ENCODE data around the gene ARAP1. TPM values are rescaled to one million over a fixed set of nuclear protein-coding genes. Genes with fewer than 3 reads are reported as not detected.
A peak's percentile ranks its signal among the peaks of the same experiment; 100 is the strongest.
"Not testable (repeated sequence)": the region's sequence is repeated elsewhere in the genome, so short reads cannot be mapped to it uniquely, and the experiment has no call there.

The ARAP1 gene
- total RNA-seq, result 10 to 100 TPM; 61.2 to 64.0 TPM
- 39.8 TPM for polyA plus RNA-seq

- POLR2A ChIA-PET, result interaction anchor here (0.5 to 0.7 kb wide), 2 partner anchors 16 to 22 kb away, joined by 3 to 4 read pairs; no protein-coding TSS in a partner anchor
- Mint-ChIP-seq H3K9me3 (no peaks in the 10 kb centered on the region), H3K27ac (peak within 1 kb of the TSS; percentile 81 to 99 (median 98)), H3K4me1 (peaks cover 42 to 55% (median 48%) of the 10 kb centered on the region in 3 donors), H3K36me3 (peaks cover 0 to 22% (median 3%) of the 10 kb centered on the region in 3 donors), H3K4me3 (peak within 1 kb of the TSS; percentile 85 to 98 (median 95)), H3K27me3 (no peaks in the 10 kb centered on the region)
- H3K27ac ChIP-seq (ENCODE audit: low read depth, low read length), result peak within 1 kb of the TSS; percentile 80
- peaks cover 45% of the 10 kb centered on the region for H3K4me1 ChIP-seq (ENCODE audit: insufficient read depth, low read length)
- no peaks in the 10 kb centered on the region for H3K27me3 ChIP-seq (ENCODE audit: insufficient read depth, low read length, poor library complexity, severe bottlenecking)
- peak; percentile 73 to 89 (median 79) for DNase-seq
- CTCF ChIA-PET, result interaction anchor here (1.6 kb wide), 1 partner anchor 27 kb away, joined by 3 read pairs; no protein-coding TSS in a partner anchor
- peak within 1 kb of the TSS; percentile 93 for H3K4me3 ChIP-seq (ENCODE audit: low read length)
- no peaks in the 10 kb centered on the region for H3K9me3 ChIP-seq (ENCODE audit: low read length)
- H3K36me3 ChIP-seq (ENCODE audit: insufficient read depth, low read length), result no peaks in the 10 kb centered on the region
Measured at GRCh38 chr11:72752088-72752914, at the start of gene ARAP1. Gene ARAP1, minus strand, starts transcription at chr11:72752408. Its CDS starts 25,280 bp downstream, at chr11:72727128.

- POLR2A ChIA-PET, result no interaction called here
- H3K4me3 ChIP-seq (ENCODE audit: low read length), result no peak overlapping the region
- CTCF ChIA-PET, result no interaction called here
- no peaks in the 10 kb centered on the region for H3K27me3 ChIP-seq (ENCODE audit: insufficient read depth, low read length, poor library complexity, severe bottlenecking)
- H3K9me3 ChIP-seq (ENCODE audit: low read length), result no peaks in the 10 kb centered on the region
- Mint-ChIP-seq H3K4me1 (peaks cover 4% of the 10 kb centered on the region in 3 donors), H3K9me3 (no peaks in the 10 kb centered on the region), H3K27ac (no peak overlapping the region), H3K4me3 (peak overlapping the region in 1 of 7 donors; percentile 30), H3K27me3 (no peaks in the 10 kb centered on the region), H3K36me3 (no peaks in the 10 kb centered on the region)
- no peak for DNase-seq
- peaks cover 3% of the 10 kb centered on the region for H3K4me1 ChIP-seq (ENCODE audit: insufficient read depth, low read length)
- no peak overlapping the region for H3K27ac ChIP-seq (ENCODE audit: low read depth, low read length)
- H3K36me3 ChIP-seq (ENCODE audit: insufficient read depth, low read length), result no peaks in the 10 kb centered on the region
Measured at GRCh38 chr11:72799441-72799840, 47.2 kb upstream of the ARAP1 start.

- Mint-ChIP-seq H3K27ac (no peak overlapping the region), H3K36me3 (peaks cover 0 to 3% (median 0%) of the 10 kb centered on the region in 3 donors), H3K4me3 (peak overlapping the region in 1 of 7 donors; percentile 34), H3K27me3 (no peaks in the 10 kb centered on the region), H3K9me3 (no peaks in the 10 kb centered on the region), H3K4me1 (peaks cover 12 to 15% (median 13%) of the 10 kb centered on the region in 3 donors)
- Histone ChIP-seq H3K4me1 (ENCODE audit: insufficient read depth, low read length) (peaks cover 10% of the 10 kb centered on the region), H3K4me3 (ENCODE audit: low read length) (no peak overlapping the region), H3K27ac (ENCODE audit: low read depth, low read length) (no peak overlapping the region), H3K27me3 (ENCODE audit: insufficient read depth, low read length, poor library complexity, severe bottlenecking) (no peaks in the 10 kb centered on the region), H3K36me3 (ENCODE audit: insufficient read depth, low read length) (no peaks in the 10 kb centered on the region), H3K9me3 (ENCODE audit: low read length) (no peaks in the 10 kb centered on the region)
- ChIA-PET POLR2A (no interaction called here), CTCF (no interaction called here)
- DNase-seq, result no peak
Measured at GRCh38 chr11:72798361-72798760, 46.2 kb upstream of the ARAP1 start.

GRCh38 chr11:72793425-72794367, 41.5 kb upstream of the ARAP1 start, which contains the start of gene STARD10:
Gene STARD10, minus strand, starts transcription at chr11:72794047. Its CDS starts 12,866 bp downstream, at chr11:72781181.
- Histone ChIP-seq H3K9me3 (ENCODE audit: low read length) (no peaks in the 10 kb centered on the region), H3K27me3 (ENCODE audit: insufficient read depth, low read length, poor library complexity, severe bottlenecking) (no peaks in the 10 kb centered on the region), H3K36me3 (ENCODE audit: insufficient read depth, low read length) (no peaks in the 10 kb centered on the region), H3K4me1 (ENCODE audit: insufficient read depth, low read length) (peaks cover 20% of the 10 kb centered on the region), H3K4me3 (ENCODE audit: low read length) (peak within 1 kb of the TSS; percentile 97), H3K27ac (ENCODE audit: low read depth, low read length) (peak within 1 kb of the TSS; percentile 97)
- no peaks in the 10 kb centered on the region for H3K9me3 Mint-ChIP-seq
- H3K27me3 Mint-ChIP-seq, result no peaks in the 10 kb centered on the region
- peak; percentile 91 to 96 (median 95) for DNase-seq
- ChIA-PET POLR2A (interaction anchor here (1.4 to 2.9 kb wide), 3 partner anchors 19 to 71 kb away, joined by 3 to 15 read pairs (median 10); no protein-coding TSS in a partner anchor), CTCF (interaction anchor here (0.6 to 4.0 kb wide), 32 partner anchors 8 to 384 kb away, joined by 3 to 62 read pairs (median 4); partner anchors contain the start of gene ATG16L2)
- H3K36me3 Mint-ChIP-seq, result peaks cover 0 to 3% (median 0%) of the 10 kb centered on the region in 3 donors
- H3K4me3 Mint-ChIP-seq, result peak within 1 kb of the TSS; percentile 96 to 100 (median 98)
- peak within 1 kb of the TSS; percentile 97 to 100 (median 100) for H3K27ac Mint-ChIP-seq
- peaks cover 23 to 32% (median 27%) of the 10 kb centered on the region in 3 donors for H3K4me1 Mint-ChIP-seq

GRCh38 chr11:72793076-72793424, 40.8 kb upstream of the ARAP1 start:
- H3K4me1 Mint-ChIP-seq, result peaks cover 23 to 32% (median 27%) of the 10 kb centered on the region in 3 donors
- Histone ChIP-seq H3K9me3 (ENCODE audit: low read length) (no peaks in the 10 kb centered on the region), H3K36me3 (ENCODE audit: insufficient read depth, low read length) (no peaks in the 10 kb centered on the region), H3K4me1 (ENCODE audit: insufficient read depth, low read length) (peaks cover 20% of the 10 kb centered on the region), H3K27me3 (ENCODE audit: insufficient read depth, low read length, poor library complexity, severe bottlenecking) (no peaks in the 10 kb centered on the region), H3K27ac (ENCODE audit: low read depth, low read length) (peak overlapping the region; percentile 97), H3K4me3 (ENCODE audit: low read length) (peak overlapping the region; percentile 97)
- no peak for DNase-seq
- no peaks in the 10 kb centered on the region for H3K27me3 Mint-ChIP-seq
- ChIA-PET CTCF (interaction anchor here (0.6 to 4.0 kb wide), 20 partner anchors 9 to 385 kb away, joined by 3 to 62 read pairs (median 4); partner anchors contain the start of genes ATG16L2 and FCHSD2), POLR2A (interaction anchor here (1.0 to 2.9 kb wide), 4 partner anchors 20 to 71 kb away, joined by 3 to 15 read pairs (median 6); no protein-coding TSS in a partner anchor)
- H3K9me3 Mint-ChIP-seq, result no peaks in the 10 kb centered on the region
- H3K27ac Mint-ChIP-seq, result peak overlapping the region; percentile 97 to 100 (median 100)
- peak overlapping the region in 6 of 7 donors; percentile 96 to 100 (median 98) for H3K4me3 Mint-ChIP-seq
- peaks cover 0 to 3% (median 0%) of the 10 kb centered on the region in 3 donors for H3K36me3 Mint-ChIP-seq

- H3K27ac Mint-ChIP-seq, result peak overlapping the region in 6 of 8 donors; percentile 10 to 100 (median 100)
- H3K27ac ChIP-seq (ENCODE audit: low read depth, low read length), result peak overlapping the region; percentile 97
- no peak for DNase-seq
- no peaks in the 10 kb centered on the region for H3K9me3 ChIP-seq (ENCODE audit: low read length)
- H3K4me1 ChIP-seq (ENCODE audit: insufficient read depth, low read length), result peaks cover 20% of the 10 kb centered on the region
- POLR2A ChIA-PET, result interaction anchor here (1.0 to 2.9 kb wide), 3 partner anchors 21 to 70 kb away, joined by 3 to 15 read pairs (median 10); no protein-coding TSS in a partner anchor
- peak overlapping the region in 1 of 7 donors; percentile 46 for H3K4me3 Mint-ChIP-seq
- peaks cover 23 to 32% (median 27%) of the 10 kb centered on the region in 3 donors for H3K4me1 Mint-ChIP-seq
- no peaks in the 10 kb centered on the region for H3K9me3 Mint-ChIP-seq
- H3K27me3 Mint-ChIP-seq, result no peaks in the 10 kb centered on the region
- CTCF ChIA-PET, result interaction anchor here (0.6 to 4.0 kb wide), 21 partner anchors 9 to 386 kb away, joined by 3 to 62 read pairs (median 4); partner anchors contain the start of genes ATG16L2 and FCHSD2
- no peak overlapping the region for H3K4me3 ChIP-seq (ENCODE audit: low read length)
- H3K36me3 Mint-ChIP-seq, result peaks cover 0 to 3% (median 0%) of the 10 kb centered on the region in 3 donors
- H3K36me3 ChIP-seq (ENCODE audit: insufficient read depth, low read length), result no peaks in the 10 kb centered on the region
- no peaks in the 10 kb centered on the region for H3K27me3 ChIP-seq (ENCODE audit: insufficient read depth, low read length, poor library complexity, severe bottlenecking)
Measured at GRCh38 chr11:72792437-72793021, 40.3 kb upstream of the ARAP1 start.

GRCh38 chr11:72791228-72791627, 39.0 kb upstream of the ARAP1 start:
- CTCF ChIA-PET, result interaction anchor here (2.4 to 4.0 kb wide), 2 partner anchors 66 to 68 kb away, joined by 9 to 62 read pairs; no protein-coding TSS in a partner anchor
- H3K27ac ChIP-seq (ENCODE audit: low read depth, low read length); H3K9me3 ChIP-seq (ENCODE audit: low read length); DNase-seq; H3K4me3 ChIP-seq (ENCODE audit: low read length); H3K4me3 Mint-ChIP-seq; H3K36me3 ChIP-seq (ENCODE audit: insufficient read depth, low read length); POLR2A ChIA-PET; H3K27me3 Mint-ChIP-seq; H3K36me3 Mint-ChIP-seq; H3K27me3 ChIP-seq (ENCODE audit: insufficient read depth, low read length, poor library complexity, severe bottlenecking); H3K9me3 Mint-ChIP-seq: not testable (repeated sequence)
- Mint-ChIP-seq H3K4me1 (peaks cover 23 to 32% (median 27%) of the 10 kb centered on the region in 3 donors), H3K27ac (peak overlapping the region in 3 of 8 donors; percentile 37 to 97 (median 83))
- H3K4me1 ChIP-seq (ENCODE audit: insufficient read depth, low read length), result peaks cover 20% of the 10 kb centered on the region

Measured in CD8-positive, alpha-beta memory T cell (primary cell).